Iris pigment epithelial cell (primary cell): ENCODE data around the gene TMEM253.

Experiments used
- DNase-seq: peaks from one replicate; pipeline ENCODE4 v3.0.0-alpha.2; 2011; ENCODE audit warnings: low read depth

Gene TMEM253

GRCh38 chr14:21100931-21101330 lies at the start of gene TMEM253:
TSS of gene TMEM253 (plus strand) at chr14:21101066. CDS start at chr14:21101344, 278 bp downstream.
- no peak for DNase-seq

GRCh38 chr14:21053184-21054122 lies 47.4 kb upstream of the TMEM253 start:
- DNase-seq: no peak

GRCh38 chr14:21054123-21054767 lies 46.6 kb upstream of the TMEM253 start:
- no peak for DNase-seq

GRCh38 chr14:21054768-21055145 lies 46.1 kb upstream of the TMEM253 start:
- DNase-seq: no peak

GRCh38 chr14:21055432-21056117 lies 45.3 kb upstream of the TMEM253 start:
- no peak for DNase-seq

GRCh38 chr14:21056520-21057163 lies 44.2 kb upstream of the TMEM253 start:
- DNase-seq: no peak

- DNase-seq: peak; percentile 16
Measured at GRCh38 chr14:21057803-21058675, 42.8 kb upstream of the TMEM253 start, which contains the start of gene RNASE8. TSS of gene RNASE8 (plus strand) at chr14:21057822. CDS start at chr14:21057893, 71 bp downstream.

GRCh38 chr14:21058903-21059302 lies 42.0 kb upstream of the TMEM253 start:
- no peak for DNase-seq

GRCh38 chr14:21059842-21060613 lies 40.8 kb upstream of the TMEM253 start:
- no peak for DNase-seq

- DNase-seq: no peak
Measured at GRCh38 chr14:21060614-21061346, 40.1 kb upstream of the TMEM253 start.

GRCh38 chr14:21061347-21061668 lies 39.6 kb upstream of the TMEM253 start:
- DNase-seq: no peak

GRCh38 chr14:21063479-21063878 lies 37.4 kb upstream of the TMEM253 start:
- DNase-seq: peak; percentile 90

- no peak for DNase-seq
Measured at GRCh38 chr14:21066882-21067502, 33.9 kb upstream of the TMEM253 start.

GRCh38 chr14:21068521-21069387 lies 32.1 kb upstream of the TMEM253 start:
- DNase-seq: peak; percentile 45

GRCh38 chr14:21069388-21070082 lies 31.3 kb upstream of the TMEM253 start:
- DNase-seq: no peak

GRCh38 chr14:21070083-21070609 lies 30.7 kb upstream of the TMEM253 start, which contains the start of gene ARHGEF40:
TSS of gene ARHGEF40 (plus strand) at chr14:21070304. CDS start at chr14:21070397, 93 bp downstream.
- peak; percentile 24 for DNase-seq

- peak; percentile 43 for DNase-seq
Measured at GRCh38 chr14:21070610-21071224, 30.1 kb upstream of the TMEM253 start.
